ENCODE results near the gene TMEM272. TPM values are rescaled to one million over a fixed set of nuclear protein-coding genes. Genes with fewer than 3 reads are reported as not detected.

TMEM272 gene
- total RNA-seq, 1 donor from 2014 or later, result not detected

GRCh38 chr13:51765142-51765515 lies 79.8 kb downstream of the TMEM272 start:
- H3K4me3 ChIP-seq (ENCODE audit: low read depth, low read length), result peak overlapping the region; percentile 24
- no peak for TF ChIP-seq CTCF (conservative IDR thresholded peaks at IDR 0.05; ENCODE audit: low read depth, low read length)
- no peak for DNase-seq (ENCODE audit: low read depth)

GRCh38 chr13:51764184-51765141 lies 80.5 kb downstream of the TMEM272 start:
- peak overlapping the region; percentile 24 for H3K4me3 ChIP-seq (ENCODE audit: low read depth, low read length)
- peak; percentile 87 for DNase-seq (ENCODE audit: low read depth)
- peak; percentile 10 for TF ChIP-seq CTCF (conservative IDR thresholded peaks at IDR 0.05; ENCODE audit: low read depth, low read length)

GRCh38 chr13:51763486-51763885 lies 81.5 kb downstream of the TMEM272 start:
- no peak for DNase-seq (ENCODE audit: low read depth)
- no peak for TF ChIP-seq CTCF (conservative IDR thresholded peaks at IDR 0.05; ENCODE audit: low read depth, low read length)
- H3K4me3 ChIP-seq (ENCODE audit: low read depth, low read length), result no peak overlapping the region

Other genes starting within 250 kb of the TMEM272 start
- 2.4 and 5.5 TPM in 2 replicates for gene DHRS12, start 41.0 kb downstream of the TMEM272 start, total RNA-seq
- gene CCDC70, start 16.8 kb upstream of the TMEM272 start, total RNA-seq, result not detected in 2 replicates
- gene ATP7B, start 166.3 kb upstream of the TMEM272 start, total RNA-seq, result 2.5 and 3.5 TPM in 2 replicates
- 13.5 and 15.3 TPM in 2 replicates for gene ALG11, start 167.2 kb upstream of the TMEM272 start, total RNA-seq
- 5.0 and 9.0 TPM in 2 replicates for gene UTP14C, start 179.5 kb upstream of the TMEM272 start, total RNA-seq